Cardiac muscle cell (in vitro differentiated cells and primary cell): Measurements from ENCODE around the gene PTGER1. TPM values are rescaled to one million over a fixed set of nuclear protein-coding genes. Genes with fewer than 3 reads are reported as not detected.

ENCODE experiments used
- DNase-seq, 2 donors: peaks; one replicate each; pipeline versions ENCODE4 v3.0.0 to v3.0.0-alpha.2; 2010 to 2017; ENCODE audit warnings: low read depth in 1 of 2, low spot score in 1 of 2
- H3K27ac ChIP-seq: fragments of 200-600 bp; sonication (generic); 2 replicates; pipeline ENCODE4 v1.5.1; 2016
- H3K27me3 ChIP-seq: fragments of 200-600 bp; sonication (generic); 2 replicates; pipeline ENCODE4 v1.6.0; 2016; ENCODE audit warnings: control low read depth
- H3K36me3 ChIP-seq: fragments of 200-600 bp; sonication (generic); 2 replicates; pipeline ENCODE4 v1.5.1; 2016; ENCODE audit warnings: control low read depth
- H3K4me1 ChIP-seq: fragments of 200-600 bp; sonication (generic); 2 replicates; pipeline ENCODE4 v1.8.1; 2017; ENCODE audit warnings: low read depth, mild to moderate bottlenecking, mixed run types
- H3K4me3 ChIP-seq: fragments of 200-600 bp; sonication (generic); 2 replicates; pipeline ENCODE4 v1.5.1; 2016; ENCODE audit warnings: mild to moderate bottlenecking
- H3K9me3 ChIP-seq: fragments of 200-600 bp; sonication (generic); 2 replicates; pipeline ENCODE4 v1.5.1; 2017; ENCODE audit warnings: low read depth, mild to moderate bottlenecking, control low read depth
- polyA plus RNA-seq: library from polyadenylated mRNA; unstranded; fragments of >200 nt; fragmentation: Nextera tagmentation; extraction: Ambion mirVana; gene quantifications from 2 replicates; pipeline ENCODE4 v1.2.1, GENCODE V29; 2016
- total RNA-seq: library from RNA; depleted of rRNA; stranded (reverse); fragments of >200 nt; gene quantifications from 2 replicates; pipeline ENCODE4 v1.2.3, GENCODE V29; 2016
- TF ChIP-seq, protein P1 (sequence below): IDR thresholded peaks from 2 replicates; pipeline ENCODE4 v1.5.1; 2012; ENCODE audit warnings: low read depth, mild to moderate bottlenecking, low read length

The PTGER1 gene
- total and polyA plus RNA-seq, 2 experiments from 2014 or later: 0.42 to 0.75 TPM

DNA sequence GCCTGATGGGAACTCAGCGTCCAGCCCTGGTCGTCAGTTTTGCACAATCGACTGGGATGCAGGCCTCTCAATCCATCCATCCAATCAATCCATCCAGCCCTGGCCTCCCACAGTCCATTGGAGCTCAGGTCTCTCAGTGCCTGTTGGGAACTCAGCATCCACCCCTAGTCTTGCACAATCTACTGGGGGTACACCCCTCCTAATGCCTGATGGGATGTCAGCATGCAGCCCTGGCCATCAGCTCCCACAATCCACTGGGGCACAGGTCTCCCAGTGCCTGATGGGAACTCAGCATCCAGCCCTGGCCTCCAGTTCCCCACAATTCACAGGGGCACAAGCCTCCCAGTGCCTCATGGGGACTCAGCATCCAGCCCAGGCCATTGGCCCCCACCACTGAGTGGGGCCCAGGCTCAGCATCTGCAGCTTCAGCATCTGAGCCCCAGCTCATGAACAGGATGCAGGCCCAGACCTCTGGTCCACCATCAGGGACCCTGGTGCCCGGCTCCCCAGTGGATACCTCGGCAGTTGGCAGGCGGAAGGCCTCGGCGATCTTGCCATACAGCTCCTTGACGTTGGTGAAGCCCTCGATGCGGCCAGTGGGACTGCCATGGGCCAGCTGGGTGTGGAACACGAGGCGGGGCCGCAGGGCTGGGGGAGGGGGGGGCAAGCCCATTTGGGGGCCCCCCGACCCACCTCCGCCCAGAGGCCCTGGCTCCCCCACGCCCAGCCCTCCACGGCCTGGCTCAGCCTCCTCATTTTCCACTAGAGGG lies 7.2 kb upstream of the PTGER1 start:
- no peaks in the 10 kb centered on the region for H3K27me3 ChIP-seq
- TF ChIP-seq, protein P1, sequence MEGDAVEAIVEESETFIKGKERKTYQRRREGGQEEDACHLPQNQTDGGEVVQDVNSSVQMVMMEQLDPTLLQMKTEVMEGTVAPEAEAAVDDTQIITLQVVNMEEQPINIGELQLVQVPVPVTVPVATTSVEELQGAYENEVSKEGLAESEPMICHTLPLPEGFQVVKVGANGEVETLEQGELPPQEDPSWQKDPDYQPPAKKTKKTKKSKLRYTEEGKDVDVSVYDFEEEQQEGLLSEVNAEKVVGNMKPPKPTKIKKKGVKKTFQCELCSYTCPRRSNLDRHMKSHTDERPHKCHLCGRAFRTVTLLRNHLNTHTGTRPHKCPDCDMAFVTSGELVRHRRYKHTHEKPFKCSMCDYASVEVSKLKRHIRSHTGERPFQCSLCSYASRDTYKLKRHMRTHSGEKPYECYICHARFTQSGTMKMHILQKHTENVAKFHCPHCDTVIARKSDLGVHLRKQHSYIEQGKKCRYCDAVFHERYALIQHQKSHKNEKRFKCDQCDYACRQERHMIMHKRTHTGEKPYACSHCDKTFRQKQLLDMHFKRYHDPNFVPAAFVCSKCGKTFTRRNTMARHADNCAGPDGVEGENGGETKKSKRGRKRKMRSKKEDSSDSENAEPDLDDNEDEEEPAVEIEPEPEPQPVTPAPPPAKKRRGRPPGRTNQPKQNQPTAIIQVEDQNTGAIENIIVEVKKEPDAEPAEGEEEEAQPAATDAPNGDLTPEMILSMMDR: no peak
- DNase-seq: no peak
- no peak overlapping the region for H3K27ac ChIP-seq
- H3K36me3 ChIP-seq: no peaks in the 10 kb centered on the region
- H3K9me3 ChIP-seq: no peaks in the 10 kb centered on the region
- H3K4me3 ChIP-seq: no peak overlapping the region
- H3K4me1 ChIP-seq: no peaks in the 10 kb centered on the region

- TF ChIP-seq, protein P1: no peak
- no peak overlapping the region for H3K4me3 ChIP-seq
- H3K9me3 ChIP-seq: no peaks in the 10 kb centered on the region
- no peak overlapping the region for H3K27ac ChIP-seq
- no peaks in the 10 kb centered on the region for H3K27me3 ChIP-seq
- DNase-seq: no peak
- no peaks in the 10 kb centered on the region for H3K36me3 ChIP-seq
- H3K4me1 ChIP-seq: no peaks in the 10 kb centered on the region
Measured at GRCh38 chr19:14480700-14481079, 5.5 kb upstream of the PTGER1 start.

- Histone ChIP-seq H3K36me3 (no peaks in the 10 kb centered on the region), H3K27ac (no peak overlapping the region), H3K4me1 (no peaks in the 10 kb centered on the region), H3K27me3 (no peaks in the 10 kb centered on the region), H3K4me3 (no peak overlapping the region), H3K9me3 (no peaks in the 10 kb centered on the region)
- TF ChIP-seq, protein P1: peak; percentile 83
- peak; percentile 43 to 64 for DNase-seq
Measured at GRCh38 chr19:14479975-14480699, 5.0 kb upstream of the PTGER1 start.

GRCh38 chr19:14479309-14479974 lies 4.3 kb upstream of the PTGER1 start:
- no peaks in the 10 kb centered on the region for H3K27me3 ChIP-seq
- no peak for DNase-seq
- H3K4me1 ChIP-seq: no peaks in the 10 kb centered on the region
- no peaks in the 10 kb centered on the region for H3K36me3 ChIP-seq
- no peak overlapping the region for H3K4me3 ChIP-seq
- no peak overlapping the region for H3K27ac ChIP-seq
- no peaks in the 10 kb centered on the region for H3K9me3 ChIP-seq
- TF ChIP-seq, protein P1: no peak

GRCh38 chr19:14478113-14478545 lies 3.0 kb upstream of the PTGER1 start:
- DNase-seq: no peak
- Histone ChIP-seq H3K4me3 (no peak overlapping the region), H3K27me3 (no peaks in the 10 kb centered on the region), H3K9me3 (no peaks in the 10 kb centered on the region), H3K36me3 (no peaks in the 10 kb centered on the region), H3K4me1 (no peaks in the 10 kb centered on the region), H3K27ac (no peak overlapping the region)
- TF ChIP-seq, protein P1: no peak
